Natural killer cell (primary cell): ENCODE data around the gene PPFIA1. TPM values are rescaled to one million over a fixed set of nuclear protein-coding genes. Genes with fewer than 3 reads are reported as not detected.

Source experiments
- ATAC-seq, 3 donors: fragments of 150-1000 bp in 2 of 3; fragments of 200-7000 bp in 1 of 3; cut with Tn5 transposase; 1 replicate in 1 of 3; 2 replicates in 2 of 3; pipeline ENCODE4 v1.10.0; 2021; ENCODE audit warnings: mild to moderate bottlenecking in 2 of 3, moderate library complexity in 2 of 3
- DNase-seq, 2 donors: peaks; one replicate each; pipeline versions ENCODE4 v3.0.0 to v3.0.0-alpha.2; 2013 to 2021; ENCODE audit warnings: mixed read lengths in 1 of 2
- H3K27ac ChIP-seq: one replicate; pipeline ENCODE4 v1.5.1; 2013; ENCODE audit warnings: mild to moderate bottlenecking, low read length
- H3K27me3 ChIP-seq: one replicate; pipeline ENCODE4 v1.6.1; 2013; ENCODE audit warnings: low read length; ENCODE audit not compliant: control insufficient read depth, insufficient read depth
- H3K36me3 ChIP-seq: one replicate; pipeline ENCODE4 v1.6.1; 2013; ENCODE audit warnings: low read length; ENCODE audit not compliant: control insufficient read depth, insufficient read depth
- H3K4me1 ChIP-seq: one replicate; pipeline ENCODE4 v1.6.1; 2013; ENCODE audit warnings: low read length; ENCODE audit not compliant: control insufficient read depth, insufficient read depth
- H3K4me3 ChIP-seq: one replicate; pipeline ENCODE4 v1.5.1; 2013; ENCODE audit warnings: low read length
- H3K9me3 ChIP-seq: one replicate; pipeline ENCODE4 v1.6.1; 2013; ENCODE audit warnings: low read length; ENCODE audit not compliant: control insufficient read depth, insufficient read depth
- H3K27ac Mint-ChIP-seq, 2 donors: one replicate each; pipeline ENCODE4 v1.8.0; 2022; ENCODE audit warnings: mild to moderate bottlenecking in 2 of 2, mixed read lengths in 2 of 2, moderate library complexity in 1 of 2
- H3K27me3 Mint-ChIP-seq, 2 donors: one replicate each; pipeline ENCODE4 v1.8.0; 2022; ENCODE audit warnings: low read depth in 2 of 2, mixed read lengths in 2 of 2
- H3K36me3 Mint-ChIP-seq: one replicate; pipeline ENCODE4 v1.8.0; 2022; ENCODE audit warnings: mixed read lengths
- H3K4me1 Mint-ChIP-seq, 2 donors: one replicate each; pipeline ENCODE4 v1.8.0; 2022; ENCODE audit warnings: mixed read lengths in 2 of 2
- H3K4me3 Mint-ChIP-seq: one replicate; pipeline ENCODE4 v1.8.0; 2022; ENCODE audit warnings: mild to moderate bottlenecking, moderate library complexity, mixed read lengths
- H3K9me3 Mint-ChIP-seq, 2 donors: one replicate each; pipeline ENCODE4 v1.8.0; 2022; ENCODE audit warnings: mixed read lengths in 2 of 2
- CTCF ChIP-seq: fragments of 200-600 bp; IDR thresholded peaks from one replicate; pipeline ENCODE4 v1.8.0; 2022; ENCODE audit warnings: antibody characterized with exemption
- WGBS: methylation state at CpG from one replicate; pipeline ENCODE4 v1.1.7; 2013; ENCODE audit warnings: missing lambda C conversion rate; ENCODE audit not compliant: insufficient coverage; 5-methylcytosine and 5-hydroxymethylcytosine counted together
- intact Hi-C: fragments of 100-400 bp; cut with micrococcal nuclease; formaldehyde crosslinking; loops from one replicate; pipeline ENCODE4 v1.14.2; 2022
- total RNA-seq, 4 donors: library from RNA; stranded (reverse); fragments of 120-200 nt in 1 of 4; gene quantifications; one replicate each; pipeline versions ENCODE4 v1.2.3 to v1.2.4, GENCODE V29; 2013 to 2022

The PPFIA1 gene
- total RNA-seq, 3 donors from 2014 or later (not counting 1 experiment from before 2014, with no cell fraction given), result 42.1 to 75.4 (median 51.7) TPM

- Mint-ChIP-seq H3K27ac (peak overlapping the region; percentile 59 to 90), H3K36me3 (peaks cover 19% of the 10 kb centered on the region), H3K4me3 (peak overlapping the region; percentile 71), H3K27me3 (no peaks in the 10 kb centered on the region), H3K9me3 (no peaks in the 10 kb centered on the region), H3K4me1 (peaks cover 33 to 41% of the 10 kb centered on the region in 2 donors)
- Histone ChIP-seq H3K36me3 (peaks cover 45% of the 10 kb centered on the region), H3K27ac (no peak overlapping the region), H3K27me3 (no peaks in the 10 kb centered on the region), H3K4me3 (no peak overlapping the region), H3K4me1 (peaks cover 26% of the 10 kb centered on the region), H3K9me3 (no peaks in the 10 kb centered on the region)
- ATAC-seq (no peak), DNase-seq (no peak)
- 69% methylated on average over 1 of the region's 1 CpG for WGBS
- no peak for TF ChIP-seq CTCF
- intact Hi-C loops, result loop anchor here (2.0 kb wide), 1 partner anchor 15 kb away; no protein-coding TSS in a partner anchor
Observed at GRCh38 chr11:70352100-70352499, 81.6 kb downstream of the PPFIA1 start.

- TF ChIP-seq CTCF, result no peak
- Histone ChIP-seq H3K27ac (peak overlapping the region; percentile 2), H3K4me1 (peaks cover 26% of the 10 kb centered on the region), H3K27me3 (no peaks in the 10 kb centered on the region), H3K9me3 (no peaks in the 10 kb centered on the region), H3K36me3 (peaks cover 46% of the 10 kb centered on the region), H3K4me3 (no peak overlapping the region)
- intact Hi-C loops, result loop anchor here (2.0 kb wide), 1 partner anchor 14 kb away; no protein-coding TSS in a partner anchor
- ATAC-seq (peak; percentile 71 to 80 (median 77)), DNase-seq (peak in 1 of 2 donors; percentile 12)
- 64% methylated on average over 19 of the region's 19 CpGs for WGBS
- Mint-ChIP-seq H3K4me1 (peaks cover 33 to 41% of the 10 kb centered on the region in 2 donors), H3K36me3 (peaks cover 19% of the 10 kb centered on the region), H3K9me3 (no peaks in the 10 kb centered on the region), H3K27ac (peak overlapping the region; percentile 59 to 90), H3K27me3 (no peaks in the 10 kb centered on the region), H3K4me3 (peak overlapping the region; percentile 71)
Observed at GRCh38 chr11:70352601-70353000, 82.1 kb downstream of the PPFIA1 start.

- H3K9me3 Mint-ChIP-seq, result no peaks in the 10 kb centered on the region
- H3K4me1 Mint-ChIP-seq, result peaks cover 33 to 41% of the 10 kb centered on the region in 2 donors
- peak overlapping the region; percentile 2 for H3K27ac ChIP-seq
- no peak overlapping the region for H3K4me3 ChIP-seq
- no peak for ATAC-seq
- intact Hi-C loops, result loop anchor here (2.0 kb wide), 1 partner anchor 13 kb away; no protein-coding TSS in a partner anchor
- no peaks in the 10 kb centered on the region for H3K27me3 Mint-ChIP-seq
- no peak for DNase-seq
- no peaks in the 10 kb centered on the region for H3K9me3 ChIP-seq
- H3K4me3 Mint-ChIP-seq, result peak overlapping the region; percentile 78
- no peak for TF ChIP-seq CTCF
- no CpG with 5 or more reads among the region's 2 CpGs for WGBS
- peaks cover 19% of the 10 kb centered on the region for H3K36me3 Mint-ChIP-seq
- H3K27ac Mint-ChIP-seq, result peak overlapping the region; percentile 57 to 90
- H3K27me3 ChIP-seq, result no peaks in the 10 kb centered on the region
- H3K36me3 ChIP-seq, result peaks cover 43% of the 10 kb centered on the region
- peaks cover 26% of the 10 kb centered on the region for H3K4me1 ChIP-seq
Observed at GRCh38 chr11:70353329-70353728, 82.8 kb downstream of the PPFIA1 start.
